Endothelial cell of umbilical vein (primary cell): ENCODE measurements around the gene PNKP. TPM values are rescaled to one million over a fixed set of nuclear protein-coding genes. Genes with fewer than 3 reads are reported as not detected.

Experiments
- BruUV-seq: library from RNA; stranded (reverse); fragments of 400-500 nt; replicated peaks from 2 replicates; lab custom pipeline; 2021; lab: Mats Ljungman, UMichigan
- CTCF ChIA-PET: fragments of 300-600, 350-600 bp; sonication (Branson Sonifier 250); formaldehyde crosslinking; loops from one replicate; lab custom pipeline; 2021; ENCODE audit warnings: antibody characterized with exemption, inconsistent platforms; lab: Charles Lee
- POLR2A ChIA-PET: fragments of 300-600, 350-600 bp; sonication (Branson Sonifier 250); formaldehyde crosslinking; loops from one replicate; lab custom pipeline; 2021; ENCODE audit warnings: antibody characterized with exemption, inconsistent platforms; lab: Charles Lee
- DNase-seq: peaks from one replicate; pipeline ENCODE4 v3.0.0-alpha.2; 2011; ENCODE audit warnings: low read depth, low spot score
- FAIRE-seq: peaks from 2 replicates; lab custom pipeline; 2011; peaks lifted over from hg19 to GRCh38; lab: Jason Lieb, UNC
- H2AFZ ChIP-seq: 2 replicates; pipeline ENCODE4 v1.6.0; 2012; ENCODE audit warnings: low read depth, low read length, control low read depth, inconsistent platforms
- H3K27ac ChIP-seq: 2 replicates; pipeline ENCODE4 v1.5.1; 2011; ENCODE audit warnings: low read depth, mild to moderate bottlenecking, control low read depth, low read length, moderate library complexity; ENCODE audit not compliant: insufficient read depth
- H3K27me3 ChIP-seq, 2 experiments: 2 replicates each; pipeline versions ENCODE4 v1.6.0 to v1.6.1; 2011; ENCODE audit warnings: low read length in 2 of 2, mixed read lengths in 1 of 2; ENCODE audit not compliant: control insufficient read depth in 2 of 2, insufficient read depth in 2 of 2
- H3K36me3 ChIP-seq, 2 experiments: 2 replicates in 1 of 2; 3 replicates in 1 of 2; pipeline ENCODE4 v1.5.1; 2011; ENCODE audit warnings: low read length in 2 of 2, mild to moderate bottlenecking in 1 of 2, moderate library complexity in 1 of 2; ENCODE audit not compliant: control insufficient read depth in 2 of 2, insufficient read depth in 2 of 2; ENCODE audit errors: extremely low read depth in 1 of 2
- H3K4me1 ChIP-seq: 3 replicates; pipeline ENCODE4 v1.5.1; 2011; ENCODE audit warnings: mild to moderate bottlenecking, low read length; ENCODE audit not compliant: control insufficient read depth, insufficient read depth; ENCODE audit errors: extremely low read depth
- H3K4me2 ChIP-seq: 2 replicates; pipeline ENCODE4 v1.6.1; 2011; ENCODE audit warnings: low read length, control low read depth, mixed read lengths; ENCODE audit not compliant: insufficient read depth
- H3K4me3 ChIP-seq, 3 experiments: fragments of 200-600 bp in 1 of 3; sonication (generic), shearing (Covaris generic) in 1 of 3; replicated peaks in 1 of 3; 2 replicates each; pipeline ENCODE4 v1.5.1; 2011 to 2016; ENCODE audit warnings: control low read depth in 3 of 3, low read length in 3 of 3, mild to moderate bottlenecking in 2 of 3, inconsistent platforms in 1 of 3, low read depth in 1 of 3, moderate library complexity in 1 of 3; ENCODE audit not compliant: insufficient read depth in 1 of 3
- H3K79me2 ChIP-seq: 2 replicates; pipeline ENCODE4 v1.6.0; 2012; ENCODE audit warnings: low read length, inconsistent platforms; ENCODE audit not compliant: control insufficient read depth, insufficient read depth
- H3K9ac ChIP-seq: replicated peaks from 2 replicates; pipeline ENCODE3; 2011; ENCODE audit warnings: low read length, control low read depth; ENCODE audit not compliant: insufficient read depth; ENCODE audit errors: extremely low read depth
- H3K9me1 ChIP-seq: replicated peaks from 3 replicates; pipeline ENCODE4 v1.6.0; 2011; ENCODE audit warnings: mild to moderate bottlenecking, low read length; ENCODE audit not compliant: control insufficient read depth, insufficient read depth; ENCODE audit errors: extremely low read depth
- H3K9me3 ChIP-seq: replicated peaks from 2 replicates; pipeline ENCODE4 v1.5.1; 2012; ENCODE audit warnings: low read length, inconsistent platforms; ENCODE audit not compliant: control insufficient read depth, insufficient read depth
- H4K20me1 ChIP-seq: replicated peaks from 2 replicates; pipeline ENCODE3; 2011; ENCODE audit warnings: mild to moderate bottlenecking, low read length; ENCODE audit not compliant: control insufficient read depth, insufficient read depth; ENCODE audit errors: extremely low read depth
- GATA2 ChIP-seq: IDR thresholded peaks from 2 replicates; pipeline ENCODE4 v1.7.0; 2011; ENCODE audit warnings: low read depth, mild to moderate bottlenecking, moderate library complexity, mixed read lengths, low read length; ENCODE audit not compliant: insufficient read length, insufficient read depth
- JUN ChIP-seq: IDR thresholded peaks from 2 replicates; pipeline ENCODE4 v1.6.1; 2011; ENCODE audit warnings: borderline replicate concordance, low read depth; ENCODE audit not compliant: insufficient read length, insufficient read depth
- MYC ChIP-seq: IDR thresholded peaks from one replicate; pipeline ENCODE4 v1.6.1; 2011; ENCODE audit warnings: mild to moderate bottlenecking, low read depth, low read length
- POLR2A ChIP-seq: IDR thresholded peaks from 2 replicates; pipeline ENCODE4 v1.6.1; 2012; ENCODE audit warnings: low read depth, mild to moderate bottlenecking, control low read depth, low read length
- POLR2AphosphoS5 ChIP-seq: IDR thresholded peaks from 2 replicates; pipeline ENCODE4 v1.6.1; 2012; ENCODE audit warnings: low read depth, mild to moderate bottlenecking, control low read depth, low read length, moderate library complexity; ENCODE audit not compliant: insufficient read depth
- dilution Hi-C: fragments of 300-500 bp; cut with MboI; formaldehyde crosslinking; loops from one replicate; pipeline ENCODE4 v1.15.0; 2019; ENCODE audit warnings: low sequenced_read_pairs; ENCODE audit not compliant: extremely low pct_ligation_motif_present
- intact Hi-C: fragments of 100-400 bp; cut with micrococcal nuclease; formaldehyde crosslinking; loops from one replicate; pipeline ENCODE4 v1.10.0; 2022
- polyA plus RNA-seq, 4 experiments: library from polyadenylated mRNA; depleted of rRNA in 3 of 4; stranded (reverse) in 3 of 4; unstranded in 1 of 4; fragments of >200 nt; gene quantifications; 2 replicates each; pipeline versions ENCODE4 v1.2.1 to v1.2.3, GENCODE V29; 2011 to 2012; ENCODE audit warnings: missing spikeins in 1 of 4
- total RNA-seq: library from RNA; stranded (reverse); gene quantifications from 2 replicates; pipeline ENCODE4 v1.2.3, GENCODE V29; 2021
- TF ChIP-seq, protein P1 (sequence below): IDR thresholded peaks from 2 replicates; pipeline ENCODE4 v1.6.1; 2011; ENCODE audit not compliant: insufficient read depth, insufficient read length

PNKP gene
- total and polyA plus RNA-seq, 2 donors (not counting 3 experiments of a cell fraction or from before 2014, with no cell fraction given): 39.4 to 112 TPM

DNA sequence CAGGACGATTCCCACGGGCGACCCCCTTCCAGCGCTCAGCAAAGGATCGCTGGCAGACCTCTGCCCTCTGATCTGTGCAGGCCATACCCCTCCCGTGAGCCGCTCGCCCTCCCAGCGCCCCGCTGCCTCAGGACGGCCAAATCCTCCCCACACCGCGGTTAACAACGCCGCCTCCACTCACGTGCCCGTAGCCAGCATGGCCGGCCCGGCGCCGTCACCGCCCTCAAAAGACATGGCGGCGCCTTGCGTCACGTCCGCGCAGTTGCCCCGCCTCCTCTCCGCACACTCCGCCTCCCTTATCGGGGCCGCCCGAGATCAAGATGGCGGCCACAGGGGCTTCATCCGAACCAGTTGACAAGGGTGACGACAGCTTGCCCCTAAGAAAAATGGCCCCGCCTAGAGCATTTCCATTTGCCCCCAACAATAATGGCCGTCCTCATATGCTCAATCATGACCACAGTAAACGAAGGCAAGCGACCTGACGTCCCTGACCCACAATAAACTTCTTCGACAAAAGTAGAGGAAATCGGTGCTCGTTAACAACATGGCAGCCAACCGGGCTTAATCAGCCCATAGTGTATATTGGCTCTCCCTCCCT, 9.1 kb upstream of the PNKP start:
- CTCF ChIA-PET: interaction anchor here (1.6 kb wide), 1 partner anchor 9 kb away, joined by 4 read pairs; the partner anchor contains the start of gene PNKP

GRCh38 chr19:49875857-49876421, 8.6 kb upstream of the PNKP start:
- Histone ChIP-seq H4K20me1 (no peaks in the 10 kb centered on the region), H3K9me1 (no peaks in the 10 kb centered on the region), H3K27me3 (no peaks in the 10 kb centered on the region), H3K4me2 (peak overlapping the region; percentile 81), H3K36me3 (peaks cover 1 to 18% of the 10 kb centered on the region in 2 experiments), H3K79me2 (peaks cover 18% of the 10 kb centered on the region), H3K9me3 (no peaks in the 10 kb centered on the region), H2AFZ (peak overlapping the region; percentile 39), H3K9ac (peak overlapping the region; percentile 91), H3K4me3 (peak overlapping the region; percentile 38 to 81 (median 70)), H3K4me1 (peaks cover 14% of the 10 kb centered on the region), H3K27ac (peak overlapping the region; percentile 84)
- intact Hi-C loops: loop anchor here (1.0 to 5.0 kb wide), 4 partner anchors 63 to 424 kb away; partner anchors contain the start of genes ALDH16A1, FUZ, PIH1D1 and RRAS
- peak; percentile 70 for TF ChIP-seq POLR2A
- TF ChIP-seq POLR2AphosphoS5: peak; percentile 64
- TF ChIP-seq, protein P1, sequence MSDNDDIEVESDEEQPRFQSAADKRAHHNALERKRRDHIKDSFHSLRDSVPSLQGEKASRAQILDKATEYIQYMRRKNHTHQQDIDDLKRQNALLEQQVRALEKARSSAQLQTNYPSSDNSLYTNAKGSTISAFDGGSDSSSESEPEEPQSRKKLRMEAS: no peak
- BruUV-seq: no TSS peak
- ChIA-PET CTCF (interaction anchor here (1.6 kb wide), 1 partner anchor 8 kb away, joined by 4 read pairs; the partner anchor contains the start of gene PNKP), POLR2A (interaction anchor here (0.9 kb wide), 1 partner anchor 54 kb away, joined by 6 read pairs; the partner anchor contains the start of gene NUP62)
- dilution Hi-C loops: no loop called here
- FAIRE-seq (peak; percentile 76), DNase-seq (peak; percentile 72)

More for the DNA sequence above, 9.1 kb upstream of the PNKP start:
- no peak for FAIRE-seq
- Histone ChIP-seq H3K79me2 (peaks cover 18% of the 10 kb centered on the region), H3K4me1 (peaks cover 14% of the 10 kb centered on the region), H3K36me3 (peaks cover 3 to 19% of the 10 kb centered on the region in 2 experiments), H3K4me2 (peak overlapping the region; percentile 81), H4K20me1 (no peaks in the 10 kb centered on the region), H3K27ac (peak overlapping the region; percentile 84), H3K27me3 (no peaks in the 10 kb centered on the region), H3K9me3 (no peaks in the 10 kb centered on the region), H3K4me3 (peak overlapping the region; percentile 38 to 81 (median 70)), H3K9ac (peak overlapping the region; percentile 91), H3K9me1 (no peaks in the 10 kb centered on the region), H2AFZ (peak overlapping the region; percentile 39)
- TF ChIP-seq GATA2 (no peak), JUN (no peak), POLR2AphosphoS5 (peak; percentile 22), POLR2A (peak; percentile 15), MYC (peak; percentile 56)
- intact Hi-C loops: loop anchor here (1.0 to 5.0 kb wide), 8 partner anchors 7 to 508 kb away; partner anchors contain the start of genes ALDH16A1, ATF5, FUZ and NUP62
- POLR2A ChIA-PET: interaction anchor here (0.7 to 0.9 kb wide), 4 partner anchors 7 to 53 kb away, joined by 3 to 6 read pairs (median 4); partner anchors contain the start of gene NUP62
- no TSS peak for BruUV-seq
- dilution Hi-C loops: no loop called here
- DNase-seq: peak; percentile 99
